GM12892 (cell line): ENCODE results near the gene SP8.

Source experiments
- POLR2A ChIP-seq: IDR thresholded peaks from 2 replicates; pipeline ENCODE4 v1.6.1; 2011; ENCODE audit warnings: low read depth, low read length, control low read depth
- TAF1 ChIP-seq: IDR thresholded peaks from 2 replicates; pipeline ENCODE4 v1.6.1; 2011; ENCODE audit warnings: low read depth, mild to moderate bottlenecking, control low read depth, low read length, borderline replicate concordance

DNA sequence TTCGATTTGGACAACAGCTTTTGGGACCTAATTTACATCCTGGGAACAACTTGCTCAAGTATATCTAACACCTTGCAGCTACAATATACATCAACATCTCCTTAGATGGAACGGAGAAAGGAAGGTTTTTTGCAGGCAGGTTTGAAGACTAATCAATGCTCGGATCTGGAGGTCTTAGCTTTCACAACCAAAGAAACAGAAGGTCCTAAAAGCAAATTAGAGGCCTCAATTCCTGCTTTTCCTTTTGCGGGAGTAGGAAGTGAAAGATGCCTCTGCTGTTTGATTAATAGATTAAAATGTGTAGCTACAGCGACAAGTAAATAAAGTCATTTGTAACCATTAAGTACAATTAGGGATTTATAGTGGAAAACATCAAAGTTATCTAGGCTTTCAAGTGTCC lies 3.7 kb upstream of the SP8 start:
- TF ChIP-seq POLR2A (no peak), TAF1 (no peak)
